Body of pancreas (tissue), 4 donors: ENCODE results near the gene SNX5. TPM values are rescaled to one million over a fixed set of nuclear protein-coding genes. Genes with fewer than 3 reads are reported as not detected.
A peak's percentile ranks its signal among the peaks of the same experiment; 100 is the strongest.

Experiments used
- ATAC-seq: fragments of 150-250 bp; one replicate; pipeline ENCODE4 v1.9.1; 2016
- DNase-seq, 4 donors: peaks; one replicate each; pipeline ENCODE4 v3.0.0-alpha.2; 2019
- H3K27ac ChIP-seq, 4 donors: fragments of 200-600 bp; sonication (generic); 1 replicate in 3 of 4; 2 replicates in 1 of 4; pipeline versions ENCODE4 v1.5.1 to v1.6.1; 2016 to 2019; ENCODE audit warnings: mild to moderate bottlenecking in 1 of 4, mixed read lengths in 1 of 4, moderate library complexity in 1 of 4
- H3K27me3 ChIP-seq, 2 donors: fragments of 200-600 bp; sonication (generic); one replicate each; pipeline ENCODE4 v1.6.0; 2016; ENCODE audit warnings: mild to moderate bottlenecking in 1 of 2
- H3K36me3 ChIP-seq, 2 donors: fragments of 200-600 bp; sonication (generic); replicated peaks in 1 of 2; 2 replicates each; pipeline ENCODE4 v1.5.1; 2016; ENCODE audit warnings: low read depth in 2 of 2; ENCODE audit not compliant: insufficient read depth in 1 of 2
- H3K4me1 ChIP-seq: fragments of 200-600 bp; sonication (generic); one replicate; pipeline ENCODE4 v1.6.0; 2016
- H3K4me3 ChIP-seq, 2 donors: fragments of 200-600 bp; sonication (generic); 1 replicate in 1 of 2; 2 replicates in 1 of 2; pipeline ENCODE4 v1.5.1; 2016 to 2019
- H3K9me3 ChIP-seq, 3 donors: fragments of 200-600 bp; sonication (generic); 1 replicate in 2 of 3; 2 replicates in 1 of 3; pipeline ENCODE4 v1.5.1; 2016
- CTCF ChIP-seq, 7 experiments: fragments of 450-650 bp in 4 of 7; fragments of 200-600 bp in 3 of 7; sonication (generic) in 3 of 7; IDR thresholded peaks; one replicate each; pipeline ENCODE4 v1.5.1; 2016 to 2019; ENCODE audit warnings: antibody characterized with exemption in 7 of 7
- POLR2A ChIP-seq, 3 donors: fragments of 450-650 bp; IDR thresholded peaks; one replicate each; pipeline ENCODE4 v1.6.1; 2016; ENCODE audit warnings: antibody characterized with exemption in 3 of 3, mild to moderate bottlenecking in 2 of 3
- WGBS, 2 donors: methylation state at CpG; one replicate each; pipeline ENCODE4 v1.1.5; 2017; 5-methylcytosine and 5-hydroxymethylcytosine counted together
- intact Hi-C: fragments of 100-400 bp; cut with DNase I; formaldehyde crosslinking; loops from one replicate; pipeline ENCODE4 v1.15.1; 2023
- total RNA-seq, 2 donors: library from RNA; depleted of rRNA; stranded (reverse); fragments of >200 nt; gene quantifications; one replicate each; pipeline ENCODE4 v1.1.0, GENCODE V29; 2016

The SNX5 gene
- total RNA-seq, 2 donors from 2014 or later: 61.3 to 84.3 TPM

GRCh38 chr20:17935761-17936160, 32.8 kb downstream of the SNX5 start:
- intact Hi-C loops: no loop called here
- ATAC-seq (no peak), DNase-seq (no peak)
- Histone ChIP-seq H3K4me3 (no peak overlapping the region), H3K9me3 (no peaks in the 10 kb centered on the region), H3K27me3 (no peaks in the 10 kb centered on the region), H3K27ac (no peak overlapping the region), H3K36me3 (no peaks in the 10 kb centered on the region), H3K4me1 (peaks cover 24% of the 10 kb centered on the region)
- 74 to 75% methylated on average over 7 to 9 of the region's 9 CpGs for WGBS, 2 donors
- no peak for TF ChIP-seq CTCF (IDR thresholded peaks at IDR 0.05)

- H3K36me3 ChIP-seq: no peaks in the 10 kb centered on the region
- H3K9me3 ChIP-seq: no peaks in the 10 kb centered on the region
- no peak for ATAC-seq
- H3K4me3 ChIP-seq: no peak overlapping the region
- WGBS, 2 donors: 81 to 84% methylated on average over 3 of the region's 3 CpGs
- no peak for DNase-seq
- H3K27me3 ChIP-seq: no peaks in the 10 kb centered on the region
- no peak for TF ChIP-seq POLR2A (IDR thresholded peaks at IDR 0.05)
- TF ChIP-seq CTCF (IDR thresholded peaks at IDR 0.05): no peak
- peaks cover 24% of the 10 kb centered on the region for H3K4me1 ChIP-seq
- intact Hi-C loops: no loop called here
- no peak overlapping the region for H3K27ac ChIP-seq
These were observed 33.4 kb downstream of the SNX5 start for GRCh38 chr20:17935186-17935585.

GRCh38 chr20:17934141-17934862, 34.3 kb downstream of the SNX5 start:
- ATAC-seq (no peak), DNase-seq (no peak)
- Histone ChIP-seq H3K27me3 (no peaks in the 10 kb centered on the region), H3K4me3 (no peak overlapping the region), H3K27ac (no peak overlapping the region), H3K36me3 (no peaks in the 10 kb centered on the region), H3K9me3 (no peaks in the 10 kb centered on the region), H3K4me1 (peaks cover 28% of the 10 kb centered on the region)
- WGBS, 2 donors: 86 to 87% methylated on average over 16 of the region's 16 CpGs
- no peak for TF ChIP-seq POLR2A (IDR thresholded peaks at IDR 0.05)
- no peak for TF ChIP-seq CTCF (IDR thresholded peaks at IDR 0.05)
- intact Hi-C loops: no loop called here

- no peaks in the 10 kb centered on the region for H3K36me3 ChIP-seq
- H3K27me3 ChIP-seq: no peaks in the 10 kb centered on the region
- H3K9me3 ChIP-seq: no peaks in the 10 kb centered on the region
- peaks cover 28% of the 10 kb centered on the region for H3K4me1 ChIP-seq
- WGBS, 2 donors: 44 to 46% methylated on average over 2 to 5 of the region's 5 CpGs
- TF ChIP-seq CTCF (IDR thresholded peaks at IDR 0.05) (no peak), POLR2A (IDR thresholded peaks at IDR 0.05) (no peak)
- no peak overlapping the region for H3K4me3 ChIP-seq
- no peak for ATAC-seq
- peak in 2 of 4 donors; percentile 44 to 48 for DNase-seq
- H3K27ac ChIP-seq: no peak overlapping the region
- intact Hi-C loops: no loop called here
These were observed 34.9 kb downstream of the SNX5 start for GRCh38 chr20:17933711-17934110.

GRCh38 chr20:17933121-17933520, 35.5 kb downstream of the SNX5 start:
- intact Hi-C loops: no loop called here
- H3K4me3 ChIP-seq: no peak overlapping the region
- DNase-seq (no peak), ATAC-seq (no peak)
- WGBS, 2 donors: 80 to 88% methylated on average over 1 of the region's 1 CpG
- H3K27ac ChIP-seq: no peak overlapping the region
- peaks cover 34% of the 10 kb centered on the region for H3K4me1 ChIP-seq
- no peaks in the 10 kb centered on the region for H3K27me3 ChIP-seq
- no peak for TF ChIP-seq CTCF (IDR thresholded peaks at IDR 0.05)
- TF ChIP-seq POLR2A (IDR thresholded peaks at IDR 0.05): no peak
- H3K36me3 ChIP-seq: no peaks in the 10 kb centered on the region
- no peaks in the 10 kb centered on the region for H3K9me3 ChIP-seq
